OCI-LY3 (cell line): ENCODE data around the gene FRMPD3.
A peak's percentile ranks its signal among the peaks of the same experiment; 100 is the strongest.

Experiments
- H2AFZ ChIP-seq: fragments of 200-600, 300-600 bp; shearing (Covaris generic); 2 replicates; pipeline ENCODE4 v1.6.0; 2014; ENCODE audit warnings: antibody characterized with exemption, low read depth, low read length
- H3K27ac ChIP-seq: fragments of 200-600, 300-600 bp; sonication (generic); 2 replicates; pipeline ENCODE4 v1.5.1; 2014; ENCODE audit warnings: mild to moderate bottlenecking, low read length, moderate library complexity, mixed read lengths
- H3K27me3 ChIP-seq: fragments of 200-600, 300-600 bp; sonication (generic); 2 replicates; pipeline ENCODE4 v1.6.1; 2014; ENCODE audit warnings: low read depth, low read length, mixed read lengths
- H3K36me3 ChIP-seq: fragments of 200-600, 300-600 bp; sonication (generic); replicated peaks from 2 replicates; pipeline ENCODE3; 2014; ENCODE audit warnings: low read depth, low read length, mixed read lengths
- H3K4me1 ChIP-seq: fragments of 300-600, 200-600 bp; sonication (generic); 2 replicates; pipeline ENCODE4 v1.6.1; 2014; ENCODE audit warnings: low read length, mixed read lengths
- H3K4me2 ChIP-seq: fragments of 200-600, 300-600 bp; sonication (generic); 2 replicates; pipeline ENCODE4 v1.6.1; 2014; ENCODE audit warnings: low read length, mixed read lengths
- H3K4me3 ChIP-seq: fragments of 300-600, 200-600 bp; sonication (generic); 2 replicates; pipeline ENCODE4 v1.5.1; 2014; ENCODE audit warnings: antibody characterized with exemption, mild to moderate bottlenecking, low read length, moderate library complexity
- H3K79me2 ChIP-seq: fragments of 300-600, 200-600 bp; shearing (Covaris generic); 2 replicates; pipeline ENCODE4 v1.6.1; 2014; ENCODE audit warnings: mild to moderate bottlenecking, low read length, mixed read lengths
- H3K9ac ChIP-seq: fragments of 300-600, 200-600 bp; shearing (Covaris generic); 2 replicates; pipeline ENCODE4 v1.6.0; 2014; ENCODE audit warnings: mild to moderate bottlenecking, low read length, moderate library complexity
- H3K9me3 ChIP-seq: fragments of 200-600, 300-600 bp; shearing (Covaris generic); 2 replicates; pipeline ENCODE4 v1.6.1; 2014; ENCODE audit warnings: low read length, mixed read lengths; ENCODE audit not compliant: insufficient read depth
- H4K20me1 ChIP-seq: fragments of 200-600, 300-600 bp; sonication (generic); 2 replicates; pipeline ENCODE4 v1.6.1; 2016; ENCODE audit warnings: low read length, mixed read lengths; ENCODE audit not compliant: insufficient read depth
- EZH2phosphoT487 ChIP-seq: fragments of 200-600 bp; shearing (Covaris generic); IDR thresholded peaks from 2 replicates; pipeline ENCODE4 v1.6.1; 2018; ENCODE audit warnings: antibody characterized with exemption, mixed run types, low read depth
- TF ChIP-seq, protein P1 (sequence below): fragments of 200-600, 300-600 bp; sonication (generic); IDR thresholded peaks from 2 replicates; pipeline ENCODE4 v1.5.1; 2014; ENCODE audit warnings: antibody characterized with exemption, low read length, low read depth

Gene FRMPD3

GRCh38 chrX:107445146-107445545 lies 4.3 kb upstream of the FRMPD3 start:
- Histone ChIP-seq H3K4me1 (peaks cover 4% of the 10 kb centered on the region), H3K27ac (no peak overlapping the region), H3K27me3 (peaks cover 10% of the 10 kb centered on the region; the same call in 1 of the 2 replicates), H3K36me3 (no peaks in the 10 kb centered on the region), H3K9ac (no peak overlapping the region), H4K20me1 (no peaks in the 10 kb centered on the region), H3K9me3 (no peaks in the 10 kb centered on the region), H3K79me2 (no peaks in the 10 kb centered on the region), H2AFZ (no peak overlapping the region), H3K4me2 (no peak overlapping the region), H3K4me3 (no peak overlapping the region)
- TF ChIP-seq, protein P1, sequence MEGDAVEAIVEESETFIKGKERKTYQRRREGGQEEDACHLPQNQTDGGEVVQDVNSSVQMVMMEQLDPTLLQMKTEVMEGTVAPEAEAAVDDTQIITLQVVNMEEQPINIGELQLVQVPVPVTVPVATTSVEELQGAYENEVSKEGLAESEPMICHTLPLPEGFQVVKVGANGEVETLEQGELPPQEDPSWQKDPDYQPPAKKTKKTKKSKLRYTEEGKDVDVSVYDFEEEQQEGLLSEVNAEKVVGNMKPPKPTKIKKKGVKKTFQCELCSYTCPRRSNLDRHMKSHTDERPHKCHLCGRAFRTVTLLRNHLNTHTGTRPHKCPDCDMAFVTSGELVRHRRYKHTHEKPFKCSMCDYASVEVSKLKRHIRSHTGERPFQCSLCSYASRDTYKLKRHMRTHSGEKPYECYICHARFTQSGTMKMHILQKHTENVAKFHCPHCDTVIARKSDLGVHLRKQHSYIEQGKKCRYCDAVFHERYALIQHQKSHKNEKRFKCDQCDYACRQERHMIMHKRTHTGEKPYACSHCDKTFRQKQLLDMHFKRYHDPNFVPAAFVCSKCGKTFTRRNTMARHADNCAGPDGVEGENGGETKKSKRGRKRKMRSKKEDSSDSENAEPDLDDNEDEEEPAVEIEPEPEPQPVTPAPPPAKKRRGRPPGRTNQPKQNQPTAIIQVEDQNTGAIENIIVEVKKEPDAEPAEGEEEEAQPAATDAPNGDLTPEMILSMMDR, result no peak
- TF ChIP-seq EZH2phosphoT487, result no peak

GRCh38 chrX:107445631-107446030 lies 3.8 kb upstream of the FRMPD3 start:
- Histone ChIP-seq H3K27ac (no peak overlapping the region), H3K79me2 (no peaks in the 10 kb centered on the region), H3K27me3 (peaks cover 10% of the 10 kb centered on the region; the same call in 1 of the 2 replicates), H3K9me3 (no peaks in the 10 kb centered on the region), H3K4me2 (no peak overlapping the region), H3K4me1 (peaks cover 3% of the 10 kb centered on the region), H3K36me3 (no peaks in the 10 kb centered on the region), H4K20me1 (no peaks in the 10 kb centered on the region), H2AFZ (no peak overlapping the region), H3K9ac (no peak overlapping the region), H3K4me3 (no peak overlapping the region)
- TF ChIP-seq, protein P1, result no peak
- no peak for TF ChIP-seq EZH2phosphoT487

DNA sequence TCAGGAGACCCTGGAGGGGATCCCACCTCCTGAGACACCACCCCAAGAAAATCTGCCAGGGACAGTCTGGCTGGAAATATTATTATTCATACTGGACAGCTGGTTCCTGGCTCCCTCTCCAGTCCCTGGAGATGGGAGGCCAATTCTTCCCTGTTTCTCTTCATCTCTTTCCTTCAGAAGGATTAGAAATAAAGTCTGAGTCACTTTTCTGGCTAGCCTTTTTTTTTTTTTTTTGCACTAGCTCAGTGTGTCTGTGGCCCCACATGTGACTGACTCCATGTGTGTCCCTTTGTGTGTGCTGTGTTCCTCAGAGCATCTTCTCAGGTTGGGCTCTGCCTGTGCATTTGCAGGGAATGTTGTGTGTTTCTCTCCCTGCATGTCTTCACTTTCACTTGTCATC lies 1.8 kb upstream of the FRMPD3 start:
- Histone ChIP-seq H3K27me3 (peaks cover 16% of the 10 kb centered on the region), H4K20me1 (no peaks in the 10 kb centered on the region), H3K27ac (no peak overlapping the region), H3K79me2 (no peaks in the 10 kb centered on the region), H3K9ac (no peak overlapping the region), H3K4me2 (no peak overlapping the region), H3K4me1 (peaks cover 7% of the 10 kb centered on the region), H3K9me3 (no peaks in the 10 kb centered on the region), H2AFZ (no peak overlapping the region), H3K36me3 (no peaks in the 10 kb centered on the region), H3K4me3 (no peak overlapping the region)
- TF ChIP-seq, protein P1, result no peak
- TF ChIP-seq EZH2phosphoT487, result no peak

DNA sequence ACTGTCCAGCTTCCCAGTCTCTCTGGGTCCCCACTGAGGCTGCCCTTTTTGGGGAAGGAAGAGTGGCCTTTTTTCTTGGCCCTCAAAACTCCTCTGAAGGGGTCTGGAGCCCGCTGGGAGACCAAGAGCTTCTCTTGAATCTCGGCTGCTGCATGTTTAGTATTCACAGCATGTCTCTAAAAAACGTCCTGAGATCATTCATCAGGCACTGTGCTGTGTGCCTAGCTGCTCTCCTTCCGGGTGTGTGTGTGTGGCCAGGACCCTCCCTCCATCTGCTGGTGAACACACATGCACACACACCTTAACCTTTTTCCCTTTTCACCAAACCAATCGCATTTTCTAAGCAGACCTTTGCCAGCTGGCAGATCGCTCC lies 841 bp upstream of the FRMPD3 start:
- Histone ChIP-seq H3K9ac (0 out of 2 replicates have a peak overlapping the region, but pooled peaks have one; percentile 60), H3K27ac (no peak overlapping the region), H3K4me3 (peak overlapping the region; percentile 86), H4K20me1 (no peaks in the 10 kb centered on the region), H3K36me3 (no peaks in the 10 kb centered on the region), H3K79me2 (no peaks in the 10 kb centered on the region), H3K9me3 (no peaks in the 10 kb centered on the region), H2AFZ (peak overlapping the region; percentile 48; the same call in 1 of the 2 replicates), H3K4me1 (peaks cover 7% of the 10 kb centered on the region), H3K4me2 (peak overlapping the region; percentile 91), H3K27me3 (peaks cover 19% of the 10 kb centered on the region)
- no peak for TF ChIP-seq EZH2phosphoT487
- TF ChIP-seq, protein P1, result no peak
